GM18861 (cell line): Measurements from ENCODE around the gene RPL15.
A peak's percentile ranks its signal among the peaks of the same experiment; 100 is the strongest.
"Not testable (repeated sequence)": the region's sequence is repeated elsewhere in the genome, so short reads cannot be mapped to it uniquely, and the experiment has no call there.

ENCODE experiments used
- ATAC-seq: cut with Tn5 transposase; IDR thresholded peaks from one replicate; pipeline ENCODE4 v1.9.1; 2021; ENCODE audit not compliant: unreplicated experiment

The RPL15 gene

GRCh38 chr3:23916886-23917678 lies at the start of gene RPL15, which contains the start of gene NKIRAS1:
RPL15 (plus strand) TSS chr3:23917132; CDS start chr3:23917860, 728 bp downstream.
NKIRAS1 (minus strand) TSS chr3:23916990; CDS start chr3:23910904, 6,086 bp downstream.
- ATAC-seq = peak; percentile 92

- no peak for ATAC-seq
Measured at GRCh38 chr3:23867400-23867799, 49.5 kb upstream of the RPL15 start.

- no peak for ATAC-seq
Measured at GRCh38 chr3:23867838-23868237, 49.1 kb upstream of the RPL15 start.

- ATAC-seq = no peak
Measured at GRCh38 chr3:23869977-23870662, 46.8 kb upstream of the RPL15 start.

GRCh38 chr3:23870663-23871043 lies 46.3 kb upstream of the RPL15 start:
- ATAC-seq = not testable (repeated sequence)

GRCh38 chr3:23871361-23871760 lies 45.6 kb upstream of the RPL15 start:
- not testable (repeated sequence) for ATAC-seq

- ATAC-seq = no peak
Measured at GRCh38 chr3:23872330-23872729, 44.6 kb upstream of the RPL15 start.

GRCh38 chr3:23873941-23874340 lies 43.0 kb upstream of the RPL15 start:
- no peak for ATAC-seq

GRCh38 chr3:23874359-23875112 lies 42.4 kb upstream of the RPL15 start:
- ATAC-seq = no peak

GRCh38 chr3:23875113-23875725 lies 41.7 kb upstream of the RPL15 start:
- ATAC-seq = no peak

GRCh38 chr3:23876923-23877322 lies 40.0 kb upstream of the RPL15 start:
- no peak for ATAC-seq

- no peak for ATAC-seq
Measured at GRCh38 chr3:23877329-23877980, 39.5 kb upstream of the RPL15 start.

GRCh38 chr3:23879485-23879884 lies 37.4 kb upstream of the RPL15 start:
- ATAC-seq = no peak

- ATAC-seq = no peak
Measured at GRCh38 chr3:23880703-23881339, 36.1 kb upstream of the RPL15 start.

- not testable (repeated sequence) for ATAC-seq
Measured at GRCh38 chr3:23881993-23882392, 34.9 kb upstream of the RPL15 start.

- ATAC-seq = no peak
Measured at GRCh38 chr3:23882487-23882918, 34.4 kb upstream of the RPL15 start.

GRCh38 chr3:23884481-23884880 lies 32.5 kb upstream of the RPL15 start:
- no peak for ATAC-seq

- no peak for ATAC-seq
Measured at GRCh38 chr3:23885210-23885609, 31.7 kb upstream of the RPL15 start.

GRCh38 chr3:23886311-23886710 lies 30.6 kb upstream of the RPL15 start:
- ATAC-seq = no peak

- ATAC-seq = no peak
Measured at GRCh38 chr3:23888617-23889228, 28.2 kb upstream of the RPL15 start.
